Activated B cell treated with CpG ODN at 0.5 μM for 24 hours (primary cell): ENCODE measurements around the gene RAB6B. TPM values are rescaled to one million over a fixed set of nuclear protein-coding genes. Genes with fewer than 3 reads are reported as not detected.

Experiments used
- ATAC-seq: fragments of 200-7000 bp; cut with Tn5 transposase; one replicate; pipeline ENCODE4 v1.10.0; 2021; ENCODE audit warnings: low read depth, mild to moderate bottlenecking, moderate library complexity
- CTCF ChIA-PET: fragments of 350-600 bp; sonication (Branson Sonifier 250); formaldehyde crosslinking; loops from one replicate; lab custom pipeline; 2021; ENCODE audit warnings: antibody characterized with exemption; lab: Charles Lee
- POLR2A ChIA-PET: fragments of 350-600 bp; sonication (Branson Sonifier 250); formaldehyde crosslinking; loops from one replicate; lab custom pipeline; 2021; ENCODE audit warnings: antibody characterized with exemption; lab: Charles Lee
- DNase-seq: peaks from one replicate; pipeline ENCODE4 v3.0.0; 2022
- H3K27ac Mint-ChIP-seq: one replicate; pipeline ENCODE4 v1.8.0; 2020; ENCODE audit warnings: mixed read lengths
- H3K27me3 Mint-ChIP-seq: one replicate; pipeline ENCODE4 v1.8.0; 2021; ENCODE audit warnings: mixed read lengths
- H3K36me3 Mint-ChIP-seq: one replicate; pipeline ENCODE4 v1.8.0; 2021; ENCODE audit warnings: low read depth, mixed read lengths
- H3K4me1 Mint-ChIP-seq: one replicate; pipeline ENCODE4 v1.8.0; 2021; ENCODE audit warnings: mixed read lengths
- H3K4me3 Mint-ChIP-seq: one replicate; pipeline ENCODE4 v1.8.0; 2020; ENCODE audit warnings: mild to moderate bottlenecking, mixed read lengths
- H3K9me3 Mint-ChIP-seq: one replicate; pipeline ENCODE4 v1.8.0; 2020; ENCODE audit warnings: mixed read lengths
- CTCF ChIP-seq: fragments of 200-600 bp; IDR thresholded peaks from one replicate; pipeline ENCODE4 v1.8.0; 2022; ENCODE audit warnings: antibody characterized with exemption, mild to moderate bottlenecking
- intact Hi-C: fragments of 100-400 bp; cut with micrococcal nuclease; formaldehyde crosslinking; loops from one replicate; pipeline ENCODE4 v1.15.1; 2024
- total RNA-seq: library from RNA; stranded (reverse); gene quantifications from 2 replicates; pipeline ENCODE4 v1.2.3, GENCODE V29; 2022

RAB6B gene
- total RNA-seq, 1 donor from 2014 or later, result not detected

GRCh38 chr3:133838296-133838789, 57.3 kb downstream of the RAB6B start:
- TF ChIP-seq CTCF, result no peak
- H3K4me3 Mint-ChIP-seq, result no peak overlapping the region
- H3K27ac Mint-ChIP-seq, result no peak overlapping the region
- ATAC-seq, result no peak
- peaks cover 2% of the 10 kb centered on the region for H3K27me3 Mint-ChIP-seq
- no peaks in the 10 kb centered on the region for H3K9me3 Mint-ChIP-seq
- ChIA-PET CTCF (no interaction called here), POLR2A (no interaction called here)
- intact Hi-C loops, result no loop called here
- H3K4me1 Mint-ChIP-seq, result no peaks in the 10 kb centered on the region
- no peak for DNase-seq
- no peaks in the 10 kb centered on the region for H3K36me3 Mint-ChIP-seq

- no peak overlapping the region for H3K27ac Mint-ChIP-seq
- POLR2A ChIA-PET, result no interaction called here
- H3K4me3 Mint-ChIP-seq, result no peak overlapping the region
- no peaks in the 10 kb centered on the region for H3K4me1 Mint-ChIP-seq
- DNase-seq (no peak), ATAC-seq (no peak)
- no peaks in the 10 kb centered on the region for H3K9me3 Mint-ChIP-seq
- CTCF ChIA-PET, result no interaction called here
- no peaks in the 10 kb centered on the region for H3K36me3 Mint-ChIP-seq
- H3K27me3 Mint-ChIP-seq, result peaks cover 2% of the 10 kb centered on the region
- intact Hi-C loops, result no loop called here
- no peak for TF ChIP-seq CTCF
These were observed 58.0 kb downstream of the RAB6B start for GRCh38 chr3:133837487-133838295.

- no peak for TF ChIP-seq CTCF
- no peak for ATAC-seq
- H3K27ac Mint-ChIP-seq, result no peak overlapping the region
- H3K4me1 Mint-ChIP-seq, result no peaks in the 10 kb centered on the region
- ChIA-PET POLR2A (no interaction called here), CTCF (no interaction called here)
- no peak for DNase-seq
- no peaks in the 10 kb centered on the region for H3K36me3 Mint-ChIP-seq
- H3K4me3 Mint-ChIP-seq, result no peak overlapping the region
- H3K27me3 Mint-ChIP-seq, result peaks cover 2% of the 10 kb centered on the region
- H3K9me3 Mint-ChIP-seq, result no peaks in the 10 kb centered on the region
- intact Hi-C loops, result no loop called here
These were observed 59.1 kb downstream of the RAB6B start for GRCh38 chr3:133836497-133837158.

- no peak for TF ChIP-seq CTCF
These were observed 59.7 kb downstream of the RAB6B start for GRCh38 chr3:133835961-133836360.

GRCh38 chr3:133835418-133835743, 60.3 kb downstream of the RAB6B start:
- CTCF ChIA-PET, result no interaction called here
- no peak overlapping the region for H3K27ac Mint-ChIP-seq
- H3K9me3 Mint-ChIP-seq, result no peaks in the 10 kb centered on the region
- DNase-seq, result no peak
- POLR2A ChIA-PET, result no interaction called here
- no peak for TF ChIP-seq CTCF
- intact Hi-C loops, result no loop called here
- H3K4me3 Mint-ChIP-seq, result no peak overlapping the region
- peaks cover 2% of the 10 kb centered on the region for H3K27me3 Mint-ChIP-seq
- no peaks in the 10 kb centered on the region for H3K4me1 Mint-ChIP-seq
- no peaks in the 10 kb centered on the region for H3K36me3 Mint-ChIP-seq
- ATAC-seq, result no peak

More at GRCh38 chr3:133835961-133836360, 59.7 kb downstream of the RAB6B start:
- CTCF ChIA-PET, result no interaction called here
- Mint-ChIP-seq H3K4me3 (no peak overlapping the region), H3K4me1 (no peaks in the 10 kb centered on the region), H3K27ac (no peak overlapping the region), H3K36me3 (no peaks in the 10 kb centered on the region), H3K9me3 (no peaks in the 10 kb centered on the region), H3K27me3 (peaks cover 2% of the 10 kb centered on the region)
- DNase-seq (no peak), ATAC-seq (no peak)
- POLR2A ChIA-PET, result no interaction called here
- intact Hi-C loops, result no loop called here
